ENCODE results near the gene LTO1.

Gene LTO1

DNA sequence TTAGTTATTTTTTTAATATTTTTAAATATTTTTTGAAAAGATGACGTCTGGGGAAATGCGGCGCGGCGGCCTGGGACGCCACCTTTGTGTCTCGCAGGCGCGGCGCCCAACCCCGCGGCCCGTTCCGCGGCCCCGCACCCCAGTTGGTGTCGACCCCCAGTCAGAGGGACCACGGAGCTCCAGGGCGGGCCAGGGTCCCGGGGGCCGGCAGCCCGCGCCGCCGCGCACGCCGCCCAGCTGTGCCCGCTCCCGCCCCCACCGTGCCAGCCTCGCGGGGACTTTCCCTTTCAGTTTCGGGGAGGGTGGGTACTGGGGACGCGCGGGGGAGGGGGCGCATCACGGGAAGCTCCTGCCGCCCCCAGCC is 32.6 kb downstream of the LTO1 start:
- peak; percentile 51 for DNase-seq (ENCODE audit: low read depth)
- peak overlapping the region; percentile 71 for H3K4me3 ChIP-seq (ENCODE audit: low read depth, low read length)
- TF ChIP-seq, protein P1, sequence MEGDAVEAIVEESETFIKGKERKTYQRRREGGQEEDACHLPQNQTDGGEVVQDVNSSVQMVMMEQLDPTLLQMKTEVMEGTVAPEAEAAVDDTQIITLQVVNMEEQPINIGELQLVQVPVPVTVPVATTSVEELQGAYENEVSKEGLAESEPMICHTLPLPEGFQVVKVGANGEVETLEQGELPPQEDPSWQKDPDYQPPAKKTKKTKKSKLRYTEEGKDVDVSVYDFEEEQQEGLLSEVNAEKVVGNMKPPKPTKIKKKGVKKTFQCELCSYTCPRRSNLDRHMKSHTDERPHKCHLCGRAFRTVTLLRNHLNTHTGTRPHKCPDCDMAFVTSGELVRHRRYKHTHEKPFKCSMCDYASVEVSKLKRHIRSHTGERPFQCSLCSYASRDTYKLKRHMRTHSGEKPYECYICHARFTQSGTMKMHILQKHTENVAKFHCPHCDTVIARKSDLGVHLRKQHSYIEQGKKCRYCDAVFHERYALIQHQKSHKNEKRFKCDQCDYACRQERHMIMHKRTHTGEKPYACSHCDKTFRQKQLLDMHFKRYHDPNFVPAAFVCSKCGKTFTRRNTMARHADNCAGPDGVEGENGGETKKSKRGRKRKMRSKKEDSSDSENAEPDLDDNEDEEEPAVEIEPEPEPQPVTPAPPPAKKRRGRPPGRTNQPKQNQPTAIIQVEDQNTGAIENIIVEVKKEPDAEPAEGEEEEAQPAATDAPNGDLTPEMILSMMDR (IDR thresholded peaks at IDR 0.05; ENCODE audit: low read depth, low read length): no peak
- TF ChIP-seq POLR2A (IDR thresholded peaks at IDR 0.05; ENCODE audit: extremely low read depth, insufficient read length): no peak
- TF ChIP-seq MYC (IDR thresholded peaks at IDR 0.05; ENCODE audit: low read depth, low read length): no peak
- TF ChIP-seq, protein P2, sequence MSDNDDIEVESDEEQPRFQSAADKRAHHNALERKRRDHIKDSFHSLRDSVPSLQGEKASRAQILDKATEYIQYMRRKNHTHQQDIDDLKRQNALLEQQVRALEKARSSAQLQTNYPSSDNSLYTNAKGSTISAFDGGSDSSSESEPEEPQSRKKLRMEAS (IDR thresholded peaks at IDR 0.05; ENCODE audit: low read depth, low read length): no peak

DNA sequence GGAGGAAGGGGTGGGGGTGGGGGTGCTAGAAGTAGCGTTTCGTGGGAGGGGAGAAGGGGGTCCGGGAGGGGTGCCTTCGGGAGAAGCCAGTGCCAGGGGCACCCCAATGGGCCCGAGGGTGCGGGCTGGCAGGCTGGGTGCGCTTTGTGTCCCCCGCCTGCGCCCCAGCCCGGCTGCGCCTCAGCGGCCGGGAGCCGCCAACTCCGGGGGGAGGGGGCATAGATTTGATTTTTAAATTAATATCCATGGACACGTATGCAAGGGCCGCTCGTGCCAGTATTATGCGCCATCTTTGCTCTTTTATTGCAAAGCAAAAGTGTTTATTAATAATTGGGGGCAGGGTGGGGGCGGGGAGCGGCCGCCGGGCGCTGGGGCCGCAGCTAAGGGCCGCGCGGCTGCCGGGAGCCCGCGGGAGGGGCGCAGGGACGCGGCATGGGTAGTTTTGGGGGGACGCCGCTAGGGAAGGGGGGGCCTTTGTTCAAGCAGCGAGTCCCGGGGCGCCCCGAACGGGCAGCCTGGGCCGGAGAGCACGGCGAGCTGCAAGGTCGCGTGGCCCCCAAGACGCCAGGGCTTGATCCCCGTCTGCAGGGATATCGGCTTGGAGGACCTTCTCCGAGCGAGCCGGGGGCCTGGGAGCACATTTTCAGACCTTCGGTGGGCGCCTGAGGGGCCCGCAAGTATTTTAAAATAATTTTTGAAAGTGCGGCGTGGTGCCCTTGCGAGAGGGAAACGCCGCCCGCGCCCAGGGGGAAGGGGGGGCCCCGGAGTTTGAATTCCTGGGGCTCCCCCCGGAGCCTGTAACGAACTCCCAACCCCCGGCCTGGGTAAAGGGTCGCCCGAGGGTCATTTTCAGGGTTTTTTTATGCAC is 33.2 kb downstream of the LTO1 start:
- peak; percentile 45 for DNase-seq (ENCODE audit: low read depth)
- TF ChIP-seq, protein P1 (IDR thresholded peaks at IDR 0.05; ENCODE audit: low read depth, low read length): no peak
- TF ChIP-seq POLR2A (IDR thresholded peaks at IDR 0.05; ENCODE audit: extremely low read depth, insufficient read length): no peak
- TF ChIP-seq MYC (IDR thresholded peaks at IDR 0.05; ENCODE audit: low read depth, low read length): peak; percentile 40; the same call in 1 of the 2 replicates
- TF ChIP-seq, protein P2 (IDR thresholded peaks at IDR 0.05; ENCODE audit: low read depth, low read length): no peak

DNA sequence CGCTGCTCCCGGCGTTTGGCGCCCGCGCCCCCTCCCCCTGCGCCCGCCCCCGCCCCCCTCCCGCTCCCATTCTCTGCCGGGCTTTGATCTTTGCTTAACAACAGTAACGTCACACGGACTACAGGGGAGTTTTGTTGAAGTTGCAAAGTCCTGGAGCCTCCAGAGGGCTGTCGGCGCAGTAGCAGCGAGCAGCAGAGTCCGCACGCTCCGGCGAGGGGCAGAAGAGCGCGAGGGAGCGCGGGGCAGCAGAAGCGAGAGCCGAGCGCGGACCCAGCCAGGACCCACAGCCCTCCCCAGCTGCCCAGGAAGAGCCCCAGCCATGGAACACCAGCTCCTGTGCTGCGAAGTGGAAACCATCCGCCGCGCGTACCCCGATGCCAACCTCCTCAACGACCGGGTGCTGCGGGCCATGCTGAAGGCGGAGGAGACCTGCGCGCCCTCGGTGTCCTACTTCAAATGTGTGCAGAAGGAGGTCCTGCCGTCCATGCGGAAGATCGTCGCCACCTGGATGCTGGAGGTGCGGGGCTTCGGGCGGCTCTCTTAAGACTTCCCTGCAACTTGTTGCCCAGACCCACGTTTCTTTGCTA is 34.1 kb downstream of the LTO1 start, which contains the start of gene CCND1:
Gene CCND1 (plus strand): TSS at position 162 of the 587 bp plus-strand sequence. CDS start 158 bp downstream, at position 320.
- peak; percentile 91 for DNase-seq (ENCODE audit: low read depth)
- H3K4me3 ChIP-seq (ENCODE audit: low read depth, low read length): peak within 1 kb of the TSS; percentile 71
- TF ChIP-seq, protein P2 (IDR thresholded peaks at IDR 0.05; ENCODE audit: low read depth, low read length): no peak; the same call in 1 of the 2 replicates
- TF ChIP-seq, protein P1 (IDR thresholded peaks at IDR 0.05; ENCODE audit: low read depth, low read length): no peak
- TF ChIP-seq POLR2A (IDR thresholded peaks at IDR 0.05; ENCODE audit: extremely low read depth, insufficient read length) (peak; percentile 98), MYC (IDR thresholded peaks at IDR 0.05; ENCODE audit: low read depth, low read length) (0 out of 2 replicates have a peak, but pooled peaks have one; percentile 26)

More for the DNA sequence above, 33.2 kb downstream of the LTO1 start:
- H3K4me3 ChIP-seq (ENCODE audit: low read depth, low read length): peak overlapping the region; percentile 71

DNA sequence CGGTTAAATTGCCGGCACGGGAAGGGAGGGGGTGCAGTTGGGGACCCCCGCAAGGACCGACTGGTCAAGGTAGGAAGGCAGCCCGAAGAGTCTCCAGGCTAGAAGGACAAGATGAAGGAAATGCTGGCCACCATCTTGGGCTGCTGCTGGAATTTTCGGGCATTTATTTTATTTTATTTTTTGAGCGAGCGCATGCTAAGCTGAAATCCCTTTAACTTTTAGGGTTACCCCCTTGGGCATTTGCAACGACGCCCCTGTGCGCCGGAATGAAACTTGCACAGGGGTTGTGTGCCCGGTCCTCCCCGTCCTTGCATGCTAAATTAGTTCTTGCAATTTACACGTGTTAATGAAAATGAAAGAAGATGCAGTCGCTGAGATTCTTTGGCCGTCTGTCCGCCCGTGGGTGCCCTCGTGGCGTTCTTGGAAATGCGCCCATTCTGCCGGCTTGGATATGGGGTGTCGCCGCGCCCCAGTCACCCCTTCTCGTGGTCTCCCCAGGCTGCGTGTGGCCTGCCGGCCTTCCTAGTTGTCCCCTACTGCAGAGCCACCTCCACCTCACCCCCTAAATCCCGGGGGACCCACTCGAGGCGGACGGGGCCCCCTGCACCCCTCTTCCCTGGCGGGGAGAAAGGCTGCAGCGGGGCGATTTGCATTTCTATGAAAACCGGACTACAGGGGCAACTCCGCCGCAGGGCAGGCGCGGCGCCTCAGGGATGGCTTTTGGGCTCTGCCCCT is 34.7 kb downstream of the LTO1 start:
- H3K4me3 ChIP-seq (ENCODE audit: low read depth, low read length): peak overlapping the region; percentile 34
- no peak for TF ChIP-seq MYC (IDR thresholded peaks at IDR 0.05; ENCODE audit: low read depth, low read length)
- TF ChIP-seq, protein P2 (IDR thresholded peaks at IDR 0.05; ENCODE audit: low read depth, low read length): peak; percentile 56; the same call in 1 of the 2 replicates

DNA sequence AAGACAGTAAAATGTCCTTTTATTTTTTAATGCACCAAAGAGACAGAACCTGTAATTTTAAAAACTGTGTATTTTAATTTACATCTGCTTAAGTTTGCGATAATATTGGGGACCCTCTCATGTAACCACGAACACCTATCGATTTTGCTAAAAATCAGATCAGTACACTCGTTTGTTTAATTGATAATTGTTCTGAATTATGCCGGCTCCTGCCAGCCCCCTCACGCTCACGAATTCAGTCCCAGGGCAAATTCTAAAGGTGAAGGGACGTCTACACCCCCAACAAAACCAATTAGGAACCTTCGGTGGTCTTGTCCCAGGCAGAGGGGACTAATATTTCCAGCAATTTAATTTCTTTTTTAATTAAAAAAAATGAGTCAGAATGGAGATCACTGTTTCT is 35.3 kb downstream of the LTO1 start:
- DNase-seq (ENCODE audit: low read depth): no peak
- TF ChIP-seq MYC (IDR thresholded peaks at IDR 0.05; ENCODE audit: low read depth, low read length) (no peak), POLR2A (IDR thresholded peaks at IDR 0.05; ENCODE audit: extremely low read depth, insufficient read length) (no peak)
- TF ChIP-seq, protein P1 (IDR thresholded peaks at IDR 0.05; ENCODE audit: low read depth, low read length): no peak
- no peak overlapping the region for H3K4me3 ChIP-seq (ENCODE audit: low read depth, low read length)

More for the DNA sequence above, 34.7 kb downstream of the LTO1 start:
- peak; percentile 42 for DNase-seq (ENCODE audit: low read depth)
